GM15510 (cell line): Measurements from ENCODE around the gene NIPBL.

Source experiments
- POLR2A ChIP-seq: IDR thresholded peaks from 3 replicates; pipeline ENCODE4 v1.6.1; 2011; ENCODE audit warnings: borderline replicate concordance; ENCODE audit not compliant: insufficient read length; ENCODE audit errors: extremely low read depth

NIPBL gene

GRCh38 chr5:36953043-36953442 lies 76.5 kb downstream of the NIPBL start:
- TF ChIP-seq POLR2A: no peak

- no peak for TF ChIP-seq POLR2A
Observed at GRCh38 chr5:36957953-36958537, 81.5 kb downstream of the NIPBL start.

GRCh38 chr5:36958612-36959011 lies 82.0 kb downstream of the NIPBL start:
- TF ChIP-seq POLR2A: no peak

- TF ChIP-seq POLR2A: no peak
Observed at GRCh38 chr5:36965179-36965578, 88.6 kb downstream of the NIPBL start.

- no peak for TF ChIP-seq POLR2A
Observed at GRCh38 chr5:36969700-36970395, 93.3 kb downstream of the NIPBL start.

GRCh38 chr5:36978196-36978595 lies 101.6 kb downstream of the NIPBL start:
- TF ChIP-seq POLR2A: no peak

GRCh38 chr5:36982146-36982545 lies 105.6 kb downstream of the NIPBL start:
- TF ChIP-seq POLR2A: no peak

GRCh38 chr5:36985387-36985786 lies 108.8 kb downstream of the NIPBL start:
- TF ChIP-seq POLR2A: no peak

- no peak for TF ChIP-seq POLR2A
Observed at GRCh38 chr5:36988396-36988795, 111.8 kb downstream of the NIPBL start.

- TF ChIP-seq POLR2A: no peak
Observed at GRCh38 chr5:36998578-36998977, 122.0 kb downstream of the NIPBL start.

- TF ChIP-seq POLR2A: no peak
Observed at GRCh38 chr5:37002176-37002751, 125.7 kb downstream of the NIPBL start.

GRCh38 chr5:37005252-37005651 lies 128.7 kb downstream of the NIPBL start:
- no peak for TF ChIP-seq POLR2A

- TF ChIP-seq POLR2A: no peak
Observed at GRCh38 chr5:37005946-37006540, 129.5 kb downstream of the NIPBL start.

GRCh38 chr5:37014321-37014720 lies 137.8 kb downstream of the NIPBL start:
- no peak for TF ChIP-seq POLR2A

- TF ChIP-seq POLR2A: no peak
Observed at GRCh38 chr5:37015795-37016666, 139.5 kb downstream of the NIPBL start.
